HCT116 (cell line): ENCODE data around the gene YIPF7.

Experiments used
- CTCF ChIP-seq, 3 experiments: fragments of 200-600 bp in 1 of 3; sonication (generic) in 1 of 3; IDR thresholded peaks in 2 of 3; conservative IDR thresholded peaks in 1 of 3; 2 replicates each; pipeline ENCODE4 v1.5.1; 2012 to 2017; ENCODE audit warnings: low read depth in 2 of 3, low read length in 2 of 3, antibody characterized with exemption in 1 of 3, borderline replicate concordance in 1 of 3, control low read depth in 1 of 3, mild to moderate bottlenecking in 1 of 3, mixed read lengths in 1 of 3, mixed run types in 1 of 3, moderate library complexity in 1 of 3; ENCODE audit not compliant: insufficient read depth in 1 of 3
- EZH2 ChIP-seq: fragments of 200-600 bp; sonication (generic); IDR thresholded peaks from 2 replicates; pipeline ENCODE4 v1.6.1; 2017; ENCODE audit warnings: antibody characterized with exemption, mixed run types
- ZBTB33 ChIP-seq: IDR thresholded peaks from 2 replicates; pipeline ENCODE4 v1.6.1; 2011; ENCODE audit warnings: mild to moderate bottlenecking, low read length, moderate library complexity; ENCODE audit not compliant: insufficient replicate concordance; ENCODE audit errors: extremely low read depth
- TF ChIP-seq, protein P1 (sequence below): IDR thresholded peaks from 2 replicates; pipeline ENCODE4 v1.6.1; 2012

DNA sequence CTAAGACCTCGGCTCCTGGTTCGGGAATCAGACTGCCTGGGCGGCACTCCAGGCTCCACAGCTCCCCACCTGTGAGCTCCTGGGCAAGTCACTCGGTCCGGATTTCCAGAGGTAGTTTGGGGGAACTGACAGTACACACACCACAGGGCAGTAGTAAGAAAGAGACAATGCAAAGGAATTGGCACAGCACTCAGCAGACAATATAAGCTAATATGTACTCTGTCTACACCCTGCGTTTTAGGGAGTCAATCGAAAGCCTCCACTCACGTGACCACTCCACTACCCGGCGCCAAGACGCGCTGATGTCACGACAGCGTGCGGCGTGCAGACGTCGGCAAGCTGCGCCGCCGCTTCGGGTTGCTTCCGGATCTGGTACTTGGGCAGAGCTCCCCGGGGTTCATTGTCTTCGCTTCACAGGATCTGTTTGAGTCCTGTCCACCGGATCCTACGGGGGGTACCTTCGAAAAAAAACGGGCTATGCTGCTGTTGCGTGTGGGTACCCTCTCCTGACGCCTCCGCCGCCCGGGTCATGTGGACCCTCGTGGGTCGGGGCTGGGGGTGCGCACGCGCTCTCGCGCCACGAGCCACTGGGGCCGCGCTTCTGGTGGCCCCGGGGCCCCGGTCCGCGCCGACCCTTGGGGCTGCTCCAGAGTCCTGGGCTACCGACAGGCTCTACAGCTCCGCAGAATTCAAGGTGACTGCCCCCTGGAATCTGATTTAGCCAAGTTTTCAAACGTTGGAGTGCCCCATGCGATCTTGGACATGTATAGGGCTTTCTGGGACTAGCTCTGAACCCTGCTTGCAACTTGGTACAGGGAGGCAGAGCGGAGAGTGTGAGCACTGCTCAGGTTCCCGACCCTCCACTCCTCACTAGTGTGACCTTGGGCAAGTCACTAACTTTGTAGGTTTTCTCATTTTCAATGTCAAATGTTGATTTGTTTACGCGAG lies 26.9 kb upstream of the YIPF7 start, which contains the start of gene GUF1:
- no peak for TF ChIP-seq EZH2
- no peak for TF ChIP-seq CTCF (IDR thresholded peaks at IDR 0.05 in 2 of 3, conservative IDR thresholded peaks at IDR 0.05 in 1 of 3; ENCODE audit: borderline replicate concordance in 1 of 3, insufficient read depth in 1 of 3, low read depth in 2 of 3, low read length in 2 of 3)
- TF ChIP-seq, protein P1, sequence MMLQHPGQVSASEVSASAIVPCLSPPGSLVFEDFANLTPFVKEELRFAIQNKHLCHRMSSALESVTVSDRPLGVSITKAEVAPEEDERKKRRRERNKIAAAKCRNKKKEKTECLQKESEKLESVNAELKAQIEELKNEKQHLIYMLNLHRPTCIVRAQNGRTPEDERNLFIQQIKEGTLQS = no peak
- no peak for TF ChIP-seq ZBTB33
